GM23248 (cell line): ENCODE results near the gene LBHD2. TPM values are rescaled to one million over a fixed set of nuclear protein-coding genes. Genes with fewer than 3 reads are reported as not detected.

Source experiments
- DNase-seq: peaks from one replicate; pipeline ENCODE4 v3.0.0-alpha.2; 2015
- H2AFZ ChIP-seq: fragments of 200-600 bp; sonication (generic); 2 replicates; pipeline ENCODE4 v1.6.1; 2016; ENCODE audit warnings: antibody characterized with exemption
- H3F3A ChIP-seq: fragments of 200-600 bp; sonication (generic); 2 replicates; pipeline ENCODE4 v1.6.1; 2016; ENCODE audit warnings: mild to moderate bottlenecking, antibody characterized with exemption, mixed run types; ENCODE audit not compliant: insufficient read depth
- H3K27ac ChIP-seq: fragments of 200-600 bp; sonication (generic); 2 replicates; pipeline ENCODE4 v1.5.1; 2016; ENCODE audit warnings: mild to moderate bottlenecking
- H3K27me3 ChIP-seq: fragments of 200-600 bp; sonication (generic); replicated peaks from 2 replicates; pipeline ENCODE4 v1.6.1; 2016; ENCODE audit warnings: mild to moderate bottlenecking; ENCODE audit not compliant: insufficient read depth
- H3K36me3 ChIP-seq: fragments of 200-600 bp; sonication (generic); 2 replicates; pipeline ENCODE4 v1.6.1; 2016; ENCODE audit warnings: low read depth, mild to moderate bottlenecking
- H3K4me1 ChIP-seq: fragments of 200-600 bp; sonication (generic); 2 replicates; pipeline ENCODE4 v1.6.1; 2016; ENCODE audit warnings: mild to moderate bottlenecking; ENCODE audit not compliant: insufficient read depth
- H3K4me2 ChIP-seq: fragments of 200-600 bp; sonication (generic); one replicate; pipeline ENCODE4 v1.6.1; 2016; ENCODE audit warnings: mild to moderate bottlenecking; ENCODE audit not compliant: unreplicated experiment
- H3K4me3 ChIP-seq: fragments of 200-600 bp; sonication (generic); 2 replicates; pipeline ENCODE4 v1.5.1; 2016; ENCODE audit warnings: mild to moderate bottlenecking
- H3K79me2 ChIP-seq: fragments of 200-600 bp; sonication (generic); 2 replicates; pipeline ENCODE4 v1.6.1; 2016; ENCODE audit warnings: mild to moderate bottlenecking; ENCODE audit not compliant: insufficient read depth
- H3K9ac ChIP-seq: fragments of 200-600 bp; sonication (generic); 2 replicates; pipeline ENCODE4 v1.6.1; 2016; ENCODE audit warnings: mild to moderate bottlenecking
- H3K9me2 ChIP-seq: fragments of 200-600 bp; sonication (generic); 2 replicates; pipeline ENCODE4 v1.6.1; 2016; ENCODE audit warnings: mixed run types, mild to moderate bottlenecking, moderate library complexity; ENCODE audit not compliant: insufficient read depth
- H3K9me3 ChIP-seq: fragments of 200-600 bp; sonication (generic); one replicate; pipeline ENCODE4 v1.6.1; 2017; ENCODE audit warnings: low read depth
- H4K20me1 ChIP-seq: fragments of 200-600 bp; sonication (generic); 2 replicates; pipeline ENCODE4 v1.6.0; 2016; ENCODE audit not compliant: insufficient read depth
- EZH2 ChIP-seq: fragments of 200-600 bp; sonication (generic); IDR thresholded peaks from 2 replicates; pipeline ENCODE4 v1.6.1; 2018; ENCODE audit warnings: antibody characterized with exemption, mild to moderate bottlenecking; ENCODE audit not compliant: insufficient read depth, poor library complexity, severe bottlenecking
- EZH2phosphoT487 ChIP-seq: fragments of 200-600 bp; sonication (generic); IDR thresholded peaks from 2 replicates; pipeline ENCODE4 v1.6.1; 2018; ENCODE audit warnings: antibody characterized with exemption, moderate library complexity, mild to moderate bottlenecking, low read depth; ENCODE audit not compliant: insufficient read depth
- WGBS, 2 experiments: methylation state at CpG; one replicate each; pipeline ENCODE4 v1.1.6; 2015 to 2017; ENCODE audit warnings: low lambda C conversion rate in 2 of 2, low coverage in 1 of 2; ENCODE audit errors: missing lambda C conversion rate in 2 of 2; 5-methylcytosine and 5-hydroxymethylcytosine counted together
- in situ Hi-C: fragments of 300-500 bp; cut with MboI; formaldehyde crosslinking; loops from 2 replicates; pipeline ENCODE4 v1.15.0; 2020
- polyA plus RNA-seq: library from polyadenylated mRNA; unstranded; fragments of >200 nt; fragmentation: Nextera tagmentation; extraction: Ambion mirVana; gene quantifications from 2 replicates; pipeline ENCODE4 v1.2.1, GENCODE V29; 2016
- total RNA-seq: library from RNA; depleted of rRNA; stranded (reverse); fragments of >200 nt; shearing (Covaris generic); gene quantifications from 2 replicates; pipeline ENCODE4 v1.2.3, GENCODE V29; 2014

LBHD2 gene
- total and polyA plus RNA-seq, 2 experiments from 2014 or later = not detected

- H3K4me3 ChIP-seq = no peak overlapping the region
- H4K20me1 ChIP-seq = no peaks in the 10 kb centered on the region
- no peaks in the 10 kb centered on the region for H3K27me3 ChIP-seq
- H3K4me2 ChIP-seq = no peak overlapping the region
- DNase-seq = peak; percentile 26
- WGBS, 2 experiments = 48 to 49% methylated on average over 21 of the region's 21 CpGs
- H3F3A ChIP-seq = peaks cover 10% of the 10 kb centered on the region; the same call in 1 of the 2 replicates
- H2AFZ ChIP-seq = no peak overlapping the region
- no peaks in the 10 kb centered on the region for H3K79me2 ChIP-seq
- H3K36me3 ChIP-seq = no peaks in the 10 kb centered on the region
- no peaks in the 10 kb centered on the region for H3K9me2 ChIP-seq
- H3K9me3 ChIP-seq = no peaks in the 10 kb centered on the region
- in situ Hi-C loops = no loop called here
- H3K27ac ChIP-seq = no peak overlapping the region
- peaks cover 12% of the 10 kb centered on the region for H3K4me1 ChIP-seq
- H3K9ac ChIP-seq = no peak overlapping the region
- TF ChIP-seq EZH2 = no peak
- no peak for TF ChIP-seq EZH2phosphoT487
These were observed 13.0 kb upstream of the LBHD2 start for GRCh38 chr14:103070971-103071542.

- Histone ChIP-seq H3K27ac (no peak overlapping the region), H3K4me1 (peaks cover 12% of the 10 kb centered on the region), H3K27me3 (no peaks in the 10 kb centered on the region), H3K9me2 (no peaks in the 10 kb centered on the region), H4K20me1 (no peaks in the 10 kb centered on the region), H2AFZ (no peak overlapping the region), H3K4me2 (no peak overlapping the region), H3K36me3 (no peaks in the 10 kb centered on the region), H3F3A (peaks cover 10% of the 10 kb centered on the region; the same call in 1 of the 2 replicates), H3K9ac (no peak overlapping the region), H3K9me3 (no peaks in the 10 kb centered on the region), H3K79me2 (no peaks in the 10 kb centered on the region), H3K4me3 (no peak overlapping the region)
- DNase-seq = peak; percentile 42
- in situ Hi-C loops = no loop called here
- 72 to 78% methylated on average over 28 to 32 of the region's 32 CpGs for WGBS, 2 experiments
- no peak for TF ChIP-seq EZH2
- TF ChIP-seq EZH2phosphoT487 = no peak
These were observed 12.3 kb upstream of the LBHD2 start for GRCh38 chr14:103071544-103072251.

GRCh38 chr14:103072595-103073366 lies 11.2 kb upstream of the LBHD2 start:
- Histone ChIP-seq H3K4me3 (no peak overlapping the region), H4K20me1 (no peaks in the 10 kb centered on the region), H3K36me3 (no peaks in the 10 kb centered on the region), H3K4me1 (peaks cover 4% of the 10 kb centered on the region), H3K9me3 (no peaks in the 10 kb centered on the region), H3K9me2 (no peaks in the 10 kb centered on the region), H3K9ac (no peak overlapping the region), H3F3A (peaks cover 4% of the 10 kb centered on the region; the same call in 1 of the 2 replicates), H3K4me2 (no peak overlapping the region), H3K27ac (no peak overlapping the region), H3K27me3 (no peaks in the 10 kb centered on the region), H3K79me2 (no peaks in the 10 kb centered on the region), H2AFZ (no peak overlapping the region)
- in situ Hi-C loops = no loop called here
- DNase-seq = peak; percentile 41
- TF ChIP-seq EZH2phosphoT487 (no peak), EZH2 (no peak)
- WGBS, 2 experiments = 83 to 84% methylated on average over 21 of the region's 21 CpGs

- TF ChIP-seq EZH2 (no peak), EZH2phosphoT487 (no peak)
- WGBS, 2 experiments = 87 to 94% methylated on average over 14 of the region's 14 CpGs
- Histone ChIP-seq H3K4me3 (no peak overlapping the region), H3F3A (no peaks in the 10 kb centered on the region), H4K20me1 (no peaks in the 10 kb centered on the region), H3K4me2 (no peak overlapping the region), H3K4me1 (no peaks in the 10 kb centered on the region; the same call in 1 of the 2 replicates), H3K9me3 (no peaks in the 10 kb centered on the region), H3K79me2 (no peaks in the 10 kb centered on the region), H3K9ac (no peak overlapping the region), H3K9me2 (no peaks in the 10 kb centered on the region), H3K27ac (no peak overlapping the region), H2AFZ (no peak overlapping the region), H3K36me3 (no peaks in the 10 kb centered on the region), H3K27me3 (no peaks in the 10 kb centered on the region)
- in situ Hi-C loops = no loop called here
- DNase-seq = no peak
These were observed 10.6 kb upstream of the LBHD2 start for GRCh38 chr14:103073367-103073875.
